HG03460 (cell line): ENCODE measurements around the gene TRAPPC3.
"Not testable (repeated sequence)": the region's sequence is repeated elsewhere in the genome, so short reads cannot be mapped to it uniquely, and the experiment has no call there.

Experiments
- ATAC-seq: cut with Tn5 transposase; IDR thresholded peaks from one replicate; pipeline ENCODE4 v1.9.1; 2021; ENCODE audit not compliant: unreplicated experiment

The TRAPPC3 gene

DNA sequence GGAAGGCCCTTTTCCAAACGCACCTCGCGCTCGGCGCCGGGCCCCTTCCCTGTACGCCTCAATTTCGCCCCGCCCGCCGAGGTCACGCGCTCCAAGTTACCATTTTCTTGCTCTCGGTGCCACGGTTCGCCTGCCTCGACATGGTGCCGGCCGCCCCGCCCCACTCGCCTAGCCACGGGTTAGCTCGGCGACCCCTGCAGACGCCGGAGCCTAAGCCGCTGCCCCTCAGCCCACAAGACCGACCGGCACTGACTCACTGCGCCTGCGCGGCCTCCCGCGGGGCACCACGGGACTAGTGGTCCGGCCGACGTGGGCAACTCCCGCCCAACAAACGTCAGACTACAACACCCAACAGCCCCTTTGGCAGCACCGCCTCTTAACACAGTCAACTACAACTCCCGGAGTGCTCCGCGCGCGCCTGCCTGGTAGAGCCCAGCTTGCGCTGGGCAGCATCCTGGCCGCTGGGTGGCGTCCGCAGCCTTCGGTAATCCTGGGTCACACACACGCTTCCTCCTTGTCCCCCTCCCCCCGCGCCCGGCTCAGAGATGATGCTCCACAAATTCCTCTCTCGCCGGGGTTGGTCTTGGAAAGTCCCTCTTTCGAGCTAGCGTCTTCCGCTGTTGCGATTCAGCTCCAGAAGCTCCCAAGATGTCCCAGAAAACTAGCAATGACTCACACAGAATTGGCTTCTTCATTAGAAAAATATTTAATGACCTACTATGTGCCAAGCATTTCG lies at the start of gene TRAPPC3:
Gene TRAPPC3, minus strand, starts transcription at position 250 of the 736 bp plus-strand sequence. Its CDS starts 108 bp downstream, at position 142.
- ATAC-seq = peak; percentile 79

DNA sequence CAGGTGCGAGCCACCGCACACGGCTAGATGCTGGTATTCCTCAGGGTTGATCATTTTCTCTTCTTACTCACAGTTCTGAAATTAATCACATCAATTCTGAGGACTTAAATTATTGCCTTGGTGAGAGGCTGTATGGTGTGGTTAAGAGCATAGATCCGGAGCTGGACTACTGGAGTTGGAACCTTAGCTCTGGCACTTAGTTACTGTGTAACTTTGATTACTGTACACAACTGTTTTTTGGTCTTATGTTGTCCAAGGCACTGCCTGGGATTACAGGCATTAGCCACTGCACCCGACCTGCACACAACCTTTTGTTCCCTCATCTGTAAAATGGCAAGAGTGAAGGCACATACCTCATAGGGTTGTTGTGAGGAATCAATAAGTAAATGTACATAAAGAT lies 49.4 kb upstream of the TRAPPC3 start:
- ATAC-seq = no peak

DNA sequence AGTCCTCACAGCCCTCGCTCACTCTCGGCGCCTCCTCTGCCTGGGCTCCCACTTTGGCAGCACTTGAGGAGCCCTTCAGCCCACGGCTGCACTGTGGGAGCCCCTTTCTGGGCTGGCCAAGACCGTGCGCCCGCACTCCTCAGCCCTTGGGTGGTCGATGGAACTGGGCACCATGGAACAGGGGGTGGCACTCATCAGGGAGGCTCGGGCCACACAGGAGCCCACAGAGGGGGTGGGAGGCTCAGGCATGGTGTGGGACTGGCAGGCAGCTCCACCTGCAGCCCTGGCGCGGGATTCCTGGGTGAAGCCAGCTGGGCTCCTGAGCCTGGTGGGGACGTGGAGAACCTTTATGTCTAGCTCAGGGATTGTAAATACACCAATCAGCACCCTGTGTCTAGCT lies 47.5 kb upstream of the TRAPPC3 start:
- ATAC-seq = not testable (repeated sequence)

DNA sequence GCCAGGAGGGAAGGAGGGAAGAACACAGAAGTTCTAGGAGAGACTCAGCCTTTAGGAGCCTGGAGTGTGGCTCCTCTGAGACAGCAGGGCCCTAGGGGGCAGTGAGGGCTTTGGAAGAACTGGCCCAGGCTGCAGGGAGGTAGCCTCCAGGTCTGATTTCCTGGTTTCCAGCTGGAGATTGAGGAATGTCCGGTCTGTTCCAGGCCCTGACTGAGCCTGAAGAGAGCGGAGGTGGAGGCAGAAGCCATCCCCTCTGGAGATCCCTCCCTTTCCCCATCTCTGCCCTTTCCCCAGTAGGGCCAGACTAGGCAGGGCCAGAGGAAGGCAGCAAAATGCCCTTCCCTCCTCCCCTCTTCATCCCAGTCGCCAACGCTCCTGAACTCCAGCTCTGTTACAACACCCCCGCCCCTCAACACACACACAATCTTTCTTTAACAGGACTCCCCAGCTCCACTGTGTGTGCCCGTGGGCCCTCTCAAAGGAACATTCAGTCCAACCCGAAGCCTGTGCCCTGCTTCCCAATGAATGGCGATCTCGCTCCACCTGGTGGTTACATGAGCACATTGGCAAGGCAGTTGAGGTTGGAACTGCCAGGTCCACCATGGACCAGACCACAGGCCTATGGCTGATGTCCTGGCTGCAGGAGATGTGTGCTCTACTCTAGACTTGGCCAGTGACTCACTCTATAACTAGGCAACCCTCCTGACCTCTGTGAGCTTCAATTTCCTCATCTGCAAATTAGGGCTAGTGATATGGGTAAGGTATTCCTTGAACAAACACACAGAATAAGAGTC lies 38.7 kb upstream of the TRAPPC3 start:
- ATAC-seq = peak; percentile 62

DNA sequence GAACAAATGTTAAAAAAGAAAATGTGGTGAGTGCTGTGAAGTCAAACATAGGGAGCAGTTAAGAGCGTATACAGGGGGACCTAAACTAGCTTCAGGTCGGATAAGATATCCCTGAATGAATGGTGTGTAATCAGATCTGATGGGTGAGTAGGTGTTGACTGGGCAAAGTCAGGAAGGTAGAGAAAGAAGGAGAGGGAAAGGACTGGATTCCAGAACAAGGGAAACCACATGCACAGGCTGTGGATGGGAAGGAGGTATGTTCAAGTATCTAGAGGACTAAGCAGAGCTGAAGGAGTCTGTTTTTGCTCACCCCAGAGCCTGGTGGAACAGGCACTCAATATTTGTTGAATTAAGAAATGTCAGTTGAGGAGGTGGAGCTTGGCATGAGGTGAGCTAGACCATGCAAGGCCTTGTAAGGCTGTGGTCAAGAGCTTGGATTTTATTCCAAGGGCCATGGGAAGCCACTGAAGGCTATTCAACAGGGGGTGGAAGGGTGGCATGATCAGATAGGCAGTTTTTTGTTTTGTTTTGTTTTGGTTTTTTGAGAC lies 34.1 kb upstream of the TRAPPC3 start:
- no peak for ATAC-seq

DNA sequence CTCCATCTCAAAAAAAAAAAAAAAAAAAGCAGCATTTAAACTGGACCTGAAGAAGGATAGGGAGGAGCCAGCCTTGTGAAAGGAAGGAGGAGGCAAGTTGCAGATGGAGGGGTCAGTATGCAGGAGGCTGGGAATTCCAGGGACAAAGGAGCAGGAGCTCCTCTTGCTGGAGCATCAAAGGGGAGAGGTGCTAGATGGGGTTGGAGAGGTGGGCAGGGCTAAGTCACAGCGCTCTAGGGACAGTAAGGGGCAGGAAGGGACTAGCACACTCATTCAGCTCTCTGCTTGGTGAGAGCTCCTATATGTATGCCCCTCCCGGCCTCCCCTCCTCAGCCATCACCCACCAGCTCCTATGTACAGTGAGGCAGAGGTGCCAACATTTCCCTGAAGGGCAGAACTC lies 33.4 kb upstream of the TRAPPC3 start:
- ATAC-seq = no peak

DNA sequence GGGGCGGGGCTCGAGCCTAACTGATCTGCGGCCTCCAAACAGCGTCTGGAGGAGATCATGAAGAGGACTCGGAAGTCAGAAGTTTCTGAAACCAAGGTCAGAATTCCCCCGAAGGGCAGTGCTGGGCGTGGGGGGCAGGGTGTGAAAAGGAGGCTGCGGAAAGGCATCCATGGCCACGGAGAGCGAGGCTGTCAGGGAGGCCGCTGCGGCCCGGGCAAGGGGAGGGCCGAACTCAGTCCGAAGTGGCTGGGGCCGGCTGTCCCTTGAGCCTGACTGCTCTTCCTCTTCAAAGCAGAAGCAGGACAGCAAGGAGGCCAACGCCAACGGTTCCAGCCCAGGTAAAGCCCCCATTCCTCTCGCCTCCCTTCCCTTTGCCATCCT lies 29.9 kb upstream of the TRAPPC3 start:
- no peak for ATAC-seq

DNA sequence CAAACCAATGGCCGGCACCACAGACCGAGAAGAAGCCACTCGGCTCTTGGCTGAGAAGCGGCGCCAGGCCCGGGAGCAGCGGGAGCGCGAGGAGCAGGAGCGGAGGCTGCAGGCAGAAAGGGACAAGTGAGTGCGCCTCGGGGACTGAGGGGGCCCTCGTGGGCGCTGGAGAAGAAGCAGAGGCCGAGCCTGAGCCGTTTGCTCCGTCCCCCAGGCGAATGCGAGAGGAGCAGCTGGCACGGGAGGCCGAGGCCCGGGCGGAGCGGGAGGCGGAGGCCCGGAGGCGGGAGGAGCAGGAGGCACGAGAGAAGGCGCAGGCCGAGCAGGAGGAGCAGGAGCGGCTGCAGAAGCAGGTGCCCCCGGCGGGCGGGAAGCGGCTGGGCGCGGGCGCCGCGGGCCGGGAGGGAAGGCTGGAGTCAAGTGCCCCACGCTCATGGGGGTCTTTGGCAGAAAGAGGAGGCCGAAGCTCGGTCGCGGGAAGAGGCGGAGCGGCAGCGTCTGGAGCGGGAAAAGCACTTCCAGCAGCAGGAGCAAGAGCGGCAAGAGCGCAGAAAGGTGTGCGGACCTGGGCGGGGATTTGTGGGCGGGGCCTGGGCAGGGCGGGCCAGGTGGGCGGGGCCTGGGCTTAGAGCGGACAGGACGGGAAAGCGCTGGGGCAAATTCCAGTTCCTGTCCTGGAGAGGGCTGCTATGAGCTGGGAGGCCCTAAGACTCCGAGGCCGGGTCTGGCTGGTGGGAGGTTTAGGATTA lies 29.4 kb upstream of the TRAPPC3 start:
- no peak for ATAC-seq

DNA sequence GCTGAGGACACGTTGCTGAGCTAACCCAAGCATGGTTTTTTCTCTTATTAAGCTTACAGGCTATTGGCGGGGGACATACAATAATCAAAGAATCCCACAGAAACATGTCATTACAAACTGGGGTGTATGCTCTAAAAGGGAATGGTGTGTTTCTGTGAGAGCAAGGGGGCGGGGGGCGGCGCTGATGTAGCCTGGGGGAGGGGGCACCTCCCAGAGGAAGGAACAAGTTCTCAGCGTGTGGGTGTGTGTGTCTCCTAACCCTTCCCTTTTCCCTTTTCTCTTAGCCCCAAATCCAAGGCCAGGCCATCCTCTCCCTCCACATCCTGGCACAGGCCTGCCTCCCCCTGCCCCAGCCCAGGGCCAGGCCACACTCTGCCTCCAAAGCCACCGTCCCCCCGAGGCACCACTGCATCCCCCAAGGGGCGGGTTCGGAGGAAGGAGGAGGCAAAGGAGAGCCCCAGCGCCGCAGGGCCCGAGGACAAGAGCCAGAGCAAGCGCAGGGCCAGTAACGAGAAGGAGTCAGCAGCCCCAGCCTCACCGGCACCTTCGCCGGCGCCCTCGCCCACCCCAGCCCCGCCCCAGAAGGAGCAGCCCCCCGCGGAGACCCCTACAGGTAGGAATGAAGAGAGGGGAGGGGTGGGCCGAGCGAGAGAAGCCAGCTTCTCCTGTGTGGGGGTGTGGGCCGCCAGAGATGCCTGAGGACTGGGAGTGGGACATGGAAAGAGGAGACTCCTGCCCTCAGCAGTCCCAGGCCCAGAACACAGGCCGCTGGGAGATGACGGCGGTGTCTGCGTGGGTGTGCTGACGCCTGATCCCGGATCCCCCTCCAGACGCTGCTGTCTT lies 28.5 kb upstream of the TRAPPC3 start:
- ATAC-seq = no peak

DNA sequence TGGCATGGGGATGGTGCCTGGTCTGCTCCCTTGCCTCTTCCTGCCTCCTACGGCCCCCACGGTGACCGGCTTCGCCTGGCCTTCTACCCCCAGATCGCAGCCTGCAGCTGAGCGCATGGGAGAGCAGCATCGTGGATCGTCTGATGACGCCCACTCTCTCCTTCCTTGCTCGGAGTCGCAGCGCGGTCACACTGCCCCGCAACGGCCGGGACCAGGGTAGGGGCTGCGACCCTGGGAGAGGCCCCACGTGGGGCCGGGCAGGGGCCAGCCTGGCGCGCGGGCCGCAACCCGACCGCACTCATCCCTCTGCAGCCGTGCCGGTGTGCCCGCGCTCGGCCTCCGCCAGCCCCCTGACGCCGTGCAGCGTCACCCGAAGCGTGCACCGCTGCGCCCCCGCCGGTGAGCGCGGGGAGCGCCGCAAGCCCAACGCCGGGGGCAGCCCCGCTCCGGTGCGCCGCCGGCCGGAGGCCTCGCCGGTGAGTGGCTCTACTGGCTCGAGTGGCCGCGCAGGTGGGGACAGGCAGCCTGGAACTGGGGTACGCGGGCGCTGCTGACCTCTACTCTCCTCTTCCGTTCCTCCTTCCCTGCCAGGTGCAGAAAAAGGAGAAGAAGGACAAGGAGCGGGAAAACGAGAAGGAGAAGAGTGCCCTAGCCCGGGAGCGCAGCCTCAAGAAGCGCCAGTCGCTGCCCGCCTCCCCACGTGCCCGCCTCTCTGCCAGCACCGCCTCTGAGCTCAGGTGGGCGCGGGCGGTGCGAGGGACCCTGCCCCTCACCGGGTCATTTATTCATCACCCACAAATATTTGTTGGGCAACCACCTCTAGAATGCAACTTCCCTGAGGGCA lies 27.0 kb upstream of the TRAPPC3 start:
- ATAC-seq = no peak

DNA sequence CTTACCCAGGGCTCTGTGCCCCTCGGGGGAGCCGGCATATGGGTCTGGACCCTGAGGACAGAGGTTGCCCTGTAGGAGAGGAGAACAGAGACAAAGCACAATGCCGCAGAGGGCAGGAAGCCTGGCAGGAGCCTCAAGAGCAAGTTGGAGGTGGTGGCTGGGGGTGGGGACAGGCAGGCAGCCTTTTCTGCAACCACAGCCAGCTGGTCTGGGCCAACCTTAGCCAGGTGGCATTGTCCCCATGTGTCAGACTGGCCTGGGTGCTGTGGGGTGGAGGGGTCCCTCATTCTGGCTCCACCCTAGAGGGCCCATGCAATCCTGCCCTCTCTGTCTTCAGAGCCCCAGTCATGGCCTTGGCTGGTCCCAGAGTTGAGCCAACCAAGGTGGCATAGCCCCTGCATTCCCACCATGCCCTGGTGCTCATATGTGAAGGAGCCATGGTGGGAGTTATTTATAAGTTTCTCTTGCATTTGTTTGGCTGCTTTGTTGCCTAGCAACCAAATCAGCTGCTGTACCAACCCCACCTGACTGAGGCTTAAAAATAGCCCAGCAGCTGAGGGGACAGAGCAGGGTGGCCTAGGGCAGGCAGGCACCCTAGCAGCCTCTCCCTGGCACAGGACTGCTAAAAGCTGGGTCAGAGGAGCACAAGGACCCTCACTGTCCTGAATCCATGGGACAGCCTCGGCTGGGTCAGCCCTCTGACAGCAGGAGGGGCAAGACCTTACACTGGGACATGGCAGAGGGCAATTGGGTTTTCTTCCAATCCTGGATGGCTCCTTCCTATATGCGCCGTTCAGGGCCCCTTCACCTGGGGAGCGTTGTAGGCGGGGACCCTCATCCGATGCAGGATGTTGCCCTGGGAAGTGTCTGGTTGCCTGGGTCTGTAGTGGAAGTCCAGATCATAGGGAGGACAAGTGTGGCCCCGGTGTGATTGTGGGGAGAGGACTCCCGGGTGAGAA lies 26.1 kb upstream of the TRAPPC3 start:
- ATAC-seq = no peak

DNA sequence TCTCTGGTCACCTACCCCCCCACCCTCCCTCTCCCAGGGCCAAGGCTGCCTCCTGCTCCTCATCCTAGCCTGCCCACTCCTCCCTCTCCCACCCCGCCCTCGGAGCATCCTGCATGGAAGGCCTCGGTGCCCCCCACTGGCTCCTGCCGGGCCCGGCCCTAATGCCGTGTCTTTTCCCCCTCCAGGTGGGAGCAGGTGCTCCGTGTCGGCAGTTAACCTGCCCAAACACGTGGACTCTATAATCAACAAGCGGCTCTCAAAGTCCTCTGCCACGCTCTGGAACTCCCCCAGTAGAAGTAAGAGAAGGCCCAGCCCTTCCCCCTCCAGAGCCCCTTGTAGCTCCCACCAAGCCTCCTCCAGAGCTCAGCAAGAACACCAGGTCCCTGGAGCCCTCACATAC lies 25.4 kb upstream of the TRAPPC3 start:
- no peak for ATAC-seq

DNA sequence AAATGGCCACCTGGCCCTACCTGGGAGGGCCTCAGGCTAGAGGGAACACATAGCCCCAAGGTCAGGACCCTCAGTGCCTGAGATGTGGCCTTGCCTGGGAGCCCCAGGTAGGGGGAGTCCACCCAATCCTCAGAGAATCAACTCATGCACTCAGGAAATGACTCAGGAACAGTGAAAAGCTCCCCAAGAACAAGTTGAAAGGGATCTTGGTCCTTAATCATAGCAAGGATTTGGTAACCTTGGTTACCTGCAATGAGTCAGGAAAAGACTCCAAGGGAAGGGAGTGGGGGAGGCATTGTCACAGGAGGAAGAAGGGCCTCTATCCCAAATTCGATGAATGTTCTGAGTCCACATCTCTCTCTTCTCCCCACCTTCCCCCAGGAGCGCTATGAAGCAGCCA lies 23.7 kb upstream of the TRAPPC3 start:
- ATAC-seq = no peak

DNA sequence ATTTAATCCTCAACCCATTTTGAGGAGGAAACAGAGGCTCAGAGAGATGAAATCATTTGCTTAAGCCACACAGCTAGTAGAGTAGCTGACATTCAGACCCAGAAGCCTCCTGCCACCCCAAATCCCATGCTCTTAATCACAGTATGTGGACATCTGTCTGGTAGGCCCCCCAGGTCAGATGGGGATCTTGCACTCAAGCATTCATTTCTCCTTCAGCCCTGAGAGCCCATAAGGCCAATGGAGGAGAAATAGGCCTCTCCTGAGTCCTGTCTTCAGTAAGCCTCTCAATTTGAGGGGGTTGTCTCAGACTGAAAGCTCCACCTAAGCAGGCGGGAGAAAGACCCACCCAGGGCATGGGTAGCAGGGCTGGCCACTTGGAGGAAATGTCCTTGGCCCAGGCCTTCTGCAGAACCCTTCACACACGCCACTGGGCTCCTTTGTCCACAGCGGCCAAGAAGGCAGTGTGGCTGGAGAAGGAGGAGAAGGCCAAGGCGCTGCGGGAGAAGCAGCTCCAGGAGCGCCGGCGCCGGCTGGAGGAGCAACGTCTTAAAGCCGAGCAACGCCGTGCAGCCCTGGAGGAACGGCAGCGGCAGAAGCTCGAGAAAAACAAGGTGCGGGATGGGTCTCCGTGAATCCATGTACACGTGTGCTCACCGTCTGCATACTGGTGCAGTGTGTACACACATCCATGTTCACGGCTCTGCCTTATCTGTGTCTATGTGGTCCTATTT lies 22.9 kb upstream of the TRAPPC3 start:
- no peak for ATAC-seq

DNA sequence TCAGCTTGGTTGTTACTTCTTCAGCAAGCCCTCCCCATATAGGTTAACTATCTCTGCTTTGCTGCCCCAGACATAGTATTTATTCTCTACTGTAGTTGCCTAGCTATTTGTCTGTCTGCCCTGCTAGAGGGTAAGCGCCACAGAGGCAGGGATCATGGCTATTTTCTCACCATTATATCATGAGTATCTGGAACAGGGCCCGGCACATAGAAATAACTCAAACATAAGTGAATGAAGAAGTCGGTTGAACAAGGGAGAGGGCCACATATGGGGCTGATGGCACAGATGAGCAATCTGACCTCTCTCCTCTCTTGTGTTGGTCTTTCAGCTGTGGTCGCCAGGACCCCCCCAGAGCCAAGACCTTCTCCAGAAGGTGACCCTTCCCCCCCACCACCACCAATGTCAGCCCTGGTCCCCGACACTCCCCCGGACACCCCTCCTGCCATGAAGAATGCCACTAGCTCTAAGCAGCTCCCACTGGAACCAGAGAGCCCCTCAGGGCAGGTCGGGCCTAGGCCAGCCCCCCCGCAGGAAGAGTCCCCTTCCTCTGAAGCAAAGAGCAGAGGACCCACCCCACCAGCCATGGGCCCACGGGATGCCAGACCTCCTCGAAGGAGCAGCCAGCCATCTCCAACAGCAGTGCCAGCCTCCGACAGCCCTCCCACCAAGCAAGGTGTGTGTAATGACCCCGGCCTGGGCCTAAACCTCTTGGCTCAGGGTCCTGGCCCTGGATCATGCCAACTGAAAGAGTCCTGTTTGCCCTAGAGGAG lies 21.5 kb upstream of the TRAPPC3 start:
- no peak for ATAC-seq

DNA sequence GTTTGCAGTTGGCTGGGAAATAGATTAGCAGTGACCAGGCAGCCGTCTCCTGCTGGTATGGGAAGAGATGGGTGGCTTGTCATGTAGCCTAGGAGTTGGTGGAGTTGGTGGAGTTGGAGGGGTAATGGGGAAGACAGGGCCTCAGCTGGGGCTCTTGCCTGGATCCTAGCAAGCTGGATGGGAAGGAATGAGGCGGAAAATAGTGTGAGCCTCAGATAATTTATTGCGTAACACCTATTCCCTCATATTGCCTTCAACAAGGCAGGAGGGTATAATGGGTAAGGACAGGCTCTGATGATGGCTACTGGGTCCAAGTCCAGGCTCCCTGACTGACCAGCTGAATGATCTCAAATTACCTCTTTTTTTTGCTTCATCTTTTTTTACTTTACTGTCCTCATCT lies 19.2 kb upstream of the TRAPPC3 start:
- no peak for ATAC-seq
